Glutamatergic neuron (in vitro differentiated cells): ENCODE results near the gene TBC1D8. TPM values are rescaled to one million over a fixed set of nuclear protein-coding genes. Genes with fewer than 3 reads are reported as not detected.

Source experiments
- DNase-seq: peaks from one replicate; pipeline ENCODE4 v3.0.0; 2022
- H3K27ac Mint-ChIP-seq: one replicate; pipeline ENCODE4 v1.8.0; 2020; ENCODE audit warnings: mild to moderate bottlenecking, mixed read lengths, inconsistent platforms; ENCODE audit not compliant: unreplicated experiment
- H3K27me3 Mint-ChIP-seq: one replicate; pipeline ENCODE4 v1.8.0; 2020; ENCODE audit warnings: mild to moderate bottlenecking, moderate library complexity, mixed read lengths, inconsistent platforms; ENCODE audit not compliant: unreplicated experiment
- H3K36me3 Mint-ChIP-seq: one replicate; pipeline ENCODE4 v1.8.0; 2020; ENCODE audit warnings: mild to moderate bottlenecking, mixed read lengths, inconsistent platforms; ENCODE audit not compliant: unreplicated experiment
- H3K4me1 Mint-ChIP-seq: one replicate; pipeline ENCODE4 v1.8.0; 2020; ENCODE audit warnings: mild to moderate bottlenecking, low read depth, mixed read lengths, inconsistent platforms; ENCODE audit not compliant: unreplicated experiment
- H3K4me3 Mint-ChIP-seq: one replicate; pipeline ENCODE4 v1.8.0; 2020; ENCODE audit warnings: mild to moderate bottlenecking, mixed read lengths, inconsistent platforms; ENCODE audit not compliant: unreplicated experiment
- H3K9me3 Mint-ChIP-seq: one replicate; pipeline ENCODE4 v1.8.0; 2020; ENCODE audit warnings: mild to moderate bottlenecking, moderate library complexity, mixed read lengths, inconsistent platforms; ENCODE audit not compliant: unreplicated experiment
- total RNA-seq: library from RNA; stranded (reverse); fragmentation: NEBNext Ultra II Directional; extraction: Animal tissue kit (Norgen Biotek cat#: 25700); gene quantifications from one replicate; pipeline ENCODE4 v1.2.1, GENCODE V29; 2021; ENCODE audit not compliant: unreplicated experiment
- TF ChIP-seq, protein P1 (sequence below): fragments of 200-600 bp; sonication (generic); IDR thresholded peaks from one replicate; pipeline ENCODE4 v1.5.0; 2021; ENCODE audit not compliant: partially characterized antibody, unreplicated experiment

TBC1D8 gene
- total RNA-seq, 1 donor from 2014 or later: 14.6 TPM

DNA sequence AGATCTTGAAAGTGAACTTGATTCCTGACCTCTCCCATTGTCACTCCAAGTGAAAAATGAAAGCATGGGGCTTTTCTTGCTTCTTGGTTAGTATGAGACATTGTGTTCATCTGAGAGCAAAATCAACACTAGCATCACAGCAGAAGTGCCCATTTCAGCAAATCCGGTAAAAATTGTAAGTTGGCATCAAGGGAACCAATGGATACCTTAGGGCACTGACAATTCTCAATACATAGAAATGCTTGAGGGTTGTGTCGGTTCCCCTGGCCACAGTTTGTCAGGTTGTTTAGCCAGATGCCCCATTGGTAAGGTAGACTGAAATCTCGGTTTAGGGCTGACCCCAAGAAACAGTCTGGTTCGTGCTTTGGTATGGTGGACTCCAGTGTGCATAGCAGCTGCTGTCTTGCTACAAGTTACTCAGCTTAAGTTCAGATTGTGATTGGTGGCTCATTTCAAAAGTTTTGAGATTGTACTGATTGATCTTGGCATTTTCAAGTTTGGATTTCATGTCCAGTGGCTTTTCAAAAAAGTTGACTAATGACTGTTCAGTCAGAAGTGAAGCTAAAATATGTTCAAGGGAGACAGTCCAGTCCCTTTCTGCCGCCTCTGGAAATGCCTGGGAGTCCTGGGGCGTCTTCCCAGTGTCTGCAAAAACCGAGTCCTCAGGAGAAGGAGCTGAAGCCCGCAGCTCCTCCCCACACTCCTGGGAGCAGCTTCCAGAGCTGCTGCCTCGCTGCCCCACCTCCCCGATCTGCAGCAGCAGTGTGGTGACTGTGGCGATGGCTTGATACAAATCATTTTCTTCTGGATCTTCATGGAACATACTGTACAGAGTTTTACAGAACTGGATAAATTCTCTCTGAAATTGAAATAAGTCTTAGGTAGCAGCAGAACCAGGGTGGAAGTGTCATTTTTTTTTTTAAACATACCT lies 143.5 kb downstream of the TBC1D8 start:
- no peak overlapping the region for H3K4me3 Mint-ChIP-seq
- H3K27me3 Mint-ChIP-seq: peaks cover 9% of the 10 kb centered on the region
- H3K4me1 Mint-ChIP-seq: peaks cover 10% of the 10 kb centered on the region
- peaks cover 6% of the 10 kb centered on the region for H3K9me3 Mint-ChIP-seq
- peaks cover 6% of the 10 kb centered on the region for H3K36me3 Mint-ChIP-seq
- H3K27ac Mint-ChIP-seq: no peak overlapping the region
- no peak for DNase-seq
- TF ChIP-seq, protein P1, sequence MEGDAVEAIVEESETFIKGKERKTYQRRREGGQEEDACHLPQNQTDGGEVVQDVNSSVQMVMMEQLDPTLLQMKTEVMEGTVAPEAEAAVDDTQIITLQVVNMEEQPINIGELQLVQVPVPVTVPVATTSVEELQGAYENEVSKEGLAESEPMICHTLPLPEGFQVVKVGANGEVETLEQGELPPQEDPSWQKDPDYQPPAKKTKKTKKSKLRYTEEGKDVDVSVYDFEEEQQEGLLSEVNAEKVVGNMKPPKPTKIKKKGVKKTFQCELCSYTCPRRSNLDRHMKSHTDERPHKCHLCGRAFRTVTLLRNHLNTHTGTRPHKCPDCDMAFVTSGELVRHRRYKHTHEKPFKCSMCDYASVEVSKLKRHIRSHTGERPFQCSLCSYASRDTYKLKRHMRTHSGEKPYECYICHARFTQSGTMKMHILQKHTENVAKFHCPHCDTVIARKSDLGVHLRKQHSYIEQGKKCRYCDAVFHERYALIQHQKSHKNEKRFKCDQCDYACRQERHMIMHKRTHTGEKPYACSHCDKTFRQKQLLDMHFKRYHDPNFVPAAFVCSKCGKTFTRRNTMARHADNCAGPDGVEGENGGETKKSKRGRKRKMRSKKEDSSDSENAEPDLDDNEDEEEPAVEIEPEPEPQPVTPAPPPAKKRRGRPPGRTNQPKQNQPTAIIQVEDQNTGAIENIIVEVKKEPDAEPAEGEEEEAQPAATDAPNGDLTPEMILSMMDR: no peak

- peaks cover 15% of the 10 kb centered on the region for H3K4me1 Mint-ChIP-seq
- H3K27ac Mint-ChIP-seq: no peak overlapping the region
- no peak overlapping the region for H3K4me3 Mint-ChIP-seq
- no peak for DNase-seq
- H3K36me3 Mint-ChIP-seq: peaks cover 6% of the 10 kb centered on the region
- TF ChIP-seq, protein P1: no peak
- H3K27me3 Mint-ChIP-seq: peaks cover 10% of the 10 kb centered on the region
- H3K9me3 Mint-ChIP-seq: peaks cover 11% of the 10 kb centered on the region
Measured at GRCh38 chr2:101006065-101006715, 145.0 kb downstream of the TBC1D8 start.

- TF ChIP-seq, protein P1: no peak
- H3K27me3 Mint-ChIP-seq: peaks cover 13% of the 10 kb centered on the region
- H3K36me3 Mint-ChIP-seq: peaks cover 6% of the 10 kb centered on the region
- peak overlapping the region; percentile 24 for H3K27ac Mint-ChIP-seq
- peak overlapping the region; percentile 25 for H3K4me3 Mint-ChIP-seq
- H3K4me1 Mint-ChIP-seq: peaks cover 15% of the 10 kb centered on the region
- peaks cover 12% of the 10 kb centered on the region for H3K9me3 Mint-ChIP-seq
- DNase-seq: no peak
Measured at GRCh38 chr2:101004620-101005325, 146.4 kb downstream of the TBC1D8 start.

- Mint-ChIP-seq H3K4me1 (peaks cover 15% of the 10 kb centered on the region), H3K9me3 (peaks cover 12% of the 10 kb centered on the region), H3K27ac (peak overlapping the region; percentile 95), H3K36me3 (peaks cover 6% of the 10 kb centered on the region), H3K27me3 (peaks cover 12% of the 10 kb centered on the region), H3K4me3 (peak overlapping the region; percentile 99)
- DNase-seq: no peak
- TF ChIP-seq, protein P1: no peak
Measured at GRCh38 chr2:101003278-101003775, 147.9 kb downstream of the TBC1D8 start.
